ENCODE data around the gene PHAF1. TPM values are rescaled to one million over a fixed set of nuclear protein-coding genes. Genes with fewer than 3 reads are reported as not detected.

Gene PHAF1
- total and polyA plus RNA-seq, 8 donors: 4.6 to 39.6 (median 7.6) TPM

DNA sequence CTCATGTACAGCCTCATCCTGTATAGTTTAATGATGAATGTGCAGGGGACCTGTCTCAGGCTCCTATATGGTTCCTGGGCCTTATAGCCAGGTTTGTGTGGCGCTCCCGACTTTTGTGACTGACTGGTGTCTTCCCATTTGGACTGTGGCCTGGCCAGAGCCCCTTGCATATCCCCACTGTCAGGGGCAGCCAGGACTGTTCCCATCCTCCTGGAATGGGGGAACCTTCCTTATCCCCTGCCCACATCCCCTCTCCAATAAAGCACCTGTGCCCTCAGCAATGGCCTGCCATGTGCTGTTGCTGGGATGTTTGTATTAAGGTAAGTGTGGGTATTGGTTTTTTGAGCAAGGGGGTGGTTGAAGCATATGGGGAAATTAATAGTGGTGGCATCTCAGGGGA lies 38.5 kb downstream of the PHAF1 start:
- H3K4me3 ChIP-seq: no peak overlapping the region
- peaks cover 0 to 22% (median 0%) of the 10 kb centered on the region in 3 donors for H3K27me3 ChIP-seq
- intact Hi-C loops (cut with DNase I; ENCODE audit: low total_unique reads): no loop called here
- TF ChIP-seq, protein P1, sequence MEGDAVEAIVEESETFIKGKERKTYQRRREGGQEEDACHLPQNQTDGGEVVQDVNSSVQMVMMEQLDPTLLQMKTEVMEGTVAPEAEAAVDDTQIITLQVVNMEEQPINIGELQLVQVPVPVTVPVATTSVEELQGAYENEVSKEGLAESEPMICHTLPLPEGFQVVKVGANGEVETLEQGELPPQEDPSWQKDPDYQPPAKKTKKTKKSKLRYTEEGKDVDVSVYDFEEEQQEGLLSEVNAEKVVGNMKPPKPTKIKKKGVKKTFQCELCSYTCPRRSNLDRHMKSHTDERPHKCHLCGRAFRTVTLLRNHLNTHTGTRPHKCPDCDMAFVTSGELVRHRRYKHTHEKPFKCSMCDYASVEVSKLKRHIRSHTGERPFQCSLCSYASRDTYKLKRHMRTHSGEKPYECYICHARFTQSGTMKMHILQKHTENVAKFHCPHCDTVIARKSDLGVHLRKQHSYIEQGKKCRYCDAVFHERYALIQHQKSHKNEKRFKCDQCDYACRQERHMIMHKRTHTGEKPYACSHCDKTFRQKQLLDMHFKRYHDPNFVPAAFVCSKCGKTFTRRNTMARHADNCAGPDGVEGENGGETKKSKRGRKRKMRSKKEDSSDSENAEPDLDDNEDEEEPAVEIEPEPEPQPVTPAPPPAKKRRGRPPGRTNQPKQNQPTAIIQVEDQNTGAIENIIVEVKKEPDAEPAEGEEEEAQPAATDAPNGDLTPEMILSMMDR (IDR thresholded peaks at IDR 0.05): no peak
- no peak for TF ChIP-seq POLR2A (IDR thresholded peaks at IDR 0.05)
- no peak for TF ChIP-seq EP300 (IDR thresholded peaks at IDR 0.05)
- TF ChIP-seq POLR2AphosphoS5 (IDR thresholded peaks at IDR 0.05): no peak
- peaks cover 8 to 28% (median 25%) of the 10 kb centered on the region in 4 donors for H3K4me1 ChIP-seq
- WGBS, 5 donors: 80 to 94% (median 90%) methylated on average over 2 of the region's 2 CpGs
- no peaks in the 10 kb centered on the region for H3K9me3 ChIP-seq
- no peak overlapping the region for H3K27ac ChIP-seq
- H3K36me3 ChIP-seq: peaks cover 36 to 64% (median 60%) of the 10 kb centered on the region in 4 donors
- no peak for DNase-seq

GRCh38 chr16:67148656-67149275 lies 39.0 kb downstream of the PHAF1 start:
- Histone ChIP-seq H3K27ac (no peak overlapping the region), H3K27me3 (peaks cover 0 to 22% (median 0%) of the 10 kb centered on the region in 3 donors), H3K4me3 (no peak overlapping the region), H3K4me1 (peaks cover 8 to 28% (median 25%) of the 10 kb centered on the region in 4 donors), H3K36me3 (peaks cover 33 to 59% (median 54%) of the 10 kb centered on the region in 4 donors), H3K9me3 (no peaks in the 10 kb centered on the region)
- intact Hi-C loops (cut with DNase I; ENCODE audit: low total_unique reads): no loop called here
- DNase-seq: peak in 1 of 2 donors; percentile 12
- WGBS, 5 donors: 87 to 95% (median 89%) methylated on average over 8 to 11 of the region's 11 CpGs
- TF ChIP-seq, protein P1 (IDR thresholded peaks at IDR 0.05): no peak
- TF ChIP-seq EP300 (IDR thresholded peaks at IDR 0.05): no peak
- no peak for TF ChIP-seq POLR2AphosphoS5 (IDR thresholded peaks at IDR 0.05)
- no peak for TF ChIP-seq POLR2A (IDR thresholded peaks at IDR 0.05)

DNA sequence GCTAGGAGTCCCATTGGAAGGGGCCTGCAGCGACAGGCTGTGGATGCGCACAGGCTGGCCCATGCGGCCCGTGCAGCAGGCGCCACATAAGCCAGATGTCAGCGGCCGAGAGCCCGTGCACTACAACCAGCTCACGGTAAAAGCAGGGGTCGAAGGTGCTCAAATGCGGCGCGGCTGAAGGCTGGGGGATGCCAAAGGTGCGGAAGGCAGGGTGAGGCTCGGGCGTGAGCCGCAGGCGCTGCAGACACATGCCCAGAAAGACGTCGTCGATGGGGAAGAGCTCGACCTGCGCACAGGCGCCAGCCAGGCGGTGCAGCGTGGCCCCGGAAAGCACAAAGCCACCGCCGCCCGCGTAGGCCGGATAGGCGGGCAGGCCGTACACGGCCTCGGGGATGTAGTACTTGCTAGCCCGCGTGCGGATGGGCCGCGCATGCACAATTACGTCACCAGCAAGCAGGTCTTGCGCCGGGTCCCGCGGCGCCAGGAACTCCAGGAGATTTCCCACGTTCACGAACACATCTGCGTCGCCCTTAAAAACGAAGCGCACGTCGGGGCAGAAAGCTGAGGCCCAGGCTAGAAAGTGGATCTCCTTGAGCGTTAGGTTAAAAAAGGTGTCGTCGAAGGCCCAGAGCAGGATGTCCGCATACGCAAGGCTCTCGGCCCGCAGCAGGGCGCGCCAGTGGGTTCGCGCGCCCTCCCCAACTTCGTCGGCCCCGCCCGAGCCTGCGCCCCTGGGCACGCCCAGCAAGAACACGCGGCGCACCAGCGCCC lies 39.7 kb downstream of the PHAF1 start:
- intact Hi-C loops (cut with DNase I; ENCODE audit: low total_unique reads): loop anchor here (5.0 kb wide), 1 partner anchor 172 kb away; no protein-coding TSS in a partner anchor
- H3K4me1 ChIP-seq: peaks cover 8 to 30% (median 26%) of the 10 kb centered on the region in 4 donors
- peak overlapping the region in 2 of 4 donors; percentile 61 to 64 for H3K4me3 ChIP-seq
- peak in 1 of 2 donors; percentile 46 for DNase-seq
- H3K27me3 ChIP-seq: peaks cover 0 to 24% (median 0%) of the 10 kb centered on the region in 3 donors
- H3K27ac ChIP-seq: peak overlapping the region in 3 of 5 donors; percentile 85 to 91 (median 89)
- WGBS, 5 donors: 65 to 72% (median 69%) methylated on average over 51 to 77 of the region's 77 CpGs
- H3K9me3 ChIP-seq: no peaks in the 10 kb centered on the region
- H3K36me3 ChIP-seq: peaks cover 26 to 58% (median 50%) of the 10 kb centered on the region in 4 donors
- TF ChIP-seq POLR2AphosphoS5 (IDR thresholded peaks at IDR 0.05) (no peak), EP300 (IDR thresholded peaks at IDR 0.05) (no peak), POLR2A (IDR thresholded peaks at IDR 0.05) (no peak)
- TF ChIP-seq, protein P1 (IDR thresholded peaks at IDR 0.05): no peak

DNA sequence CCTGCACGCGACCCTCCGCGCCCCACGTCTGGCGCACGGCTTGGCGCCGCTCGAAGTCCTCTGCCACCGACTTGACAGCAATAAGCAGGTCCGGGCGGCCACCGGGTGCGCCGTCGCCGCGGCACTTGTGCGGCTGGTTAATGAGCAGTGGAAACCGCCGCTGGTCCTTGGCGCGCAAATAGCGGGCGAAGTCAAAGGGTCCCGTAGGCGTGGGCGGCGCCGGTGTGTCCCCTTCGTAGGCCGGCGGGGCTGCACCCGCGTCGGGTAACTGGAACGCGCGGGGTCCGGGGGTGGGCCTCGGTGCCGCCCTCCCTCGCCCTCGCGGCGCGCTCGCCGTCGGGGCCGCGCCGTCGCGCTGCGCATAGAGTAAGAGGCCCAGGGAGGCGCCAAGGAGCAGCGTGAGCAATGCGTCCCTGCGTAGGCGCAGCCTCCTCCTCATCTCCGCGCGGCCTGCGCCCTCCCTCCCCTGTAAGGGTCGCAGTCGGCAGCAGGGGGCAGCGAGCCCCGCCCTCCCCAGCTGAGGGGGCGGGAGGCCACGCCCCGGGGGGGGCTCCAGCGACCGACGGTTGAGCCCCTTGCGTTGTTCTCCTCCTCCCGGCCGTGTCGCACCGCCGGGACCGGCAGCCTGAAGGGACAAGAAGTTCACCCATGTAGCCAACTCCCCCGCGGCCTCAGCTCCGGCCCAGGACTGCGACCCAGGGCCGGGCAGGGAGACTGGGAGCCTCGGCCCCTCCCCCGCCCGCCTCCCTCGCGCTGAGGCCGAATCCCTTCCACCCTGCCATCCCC lies 40.5 kb downstream of the PHAF1 start:
- Histone ChIP-seq H3K9me3 (no peaks in the 10 kb centered on the region), H3K4me3 (peak overlapping the region; percentile 61 to 72 (median 63)), H3K27ac (peak overlapping the region; percentile 75 to 91 (median 86)), H3K4me1 (peaks cover 14 to 38% (median 34%) of the 10 kb centered on the region in 4 donors), H3K27me3 (peaks cover 0 to 30% (median 0%) of the 10 kb centered on the region in 3 donors), H3K36me3 (peaks cover 21 to 52% (median 42%) of the 10 kb centered on the region in 4 donors)
- TF ChIP-seq, protein P1 (IDR thresholded peaks at IDR 0.05): peak in 1 of 7 experiments; percentile 9
- TF ChIP-seq POLR2A (IDR thresholded peaks at IDR 0.05) (no peak), POLR2AphosphoS5 (IDR thresholded peaks at IDR 0.05) (peak in 1 of 3 donors; percentile 1), EP300 (IDR thresholded peaks at IDR 0.05) (no peak)
- WGBS, 5 donors: 5 to 13% (median 9%) methylated on average over 6 to 93 of the region's 94 CpGs
- peak in 1 of 2 donors; percentile 90 for DNase-seq
- intact Hi-C loops (cut with DNase I; ENCODE audit: low total_unique reads): loop anchor here (5.0 kb wide), 1 partner anchor 173 kb away; no protein-coding TSS in a partner anchor
